Choroid plexus epithelial cell (primary cell): Measurements from ENCODE around the gene SYNE2.

Experiments
- DNase-seq: peaks from one replicate; pipeline ENCODE4 v3.0.0-alpha.2; 2010; ENCODE audit warnings: low read depth
- H3K4me3 ChIP-seq: 2 replicates; pipeline ENCODE4 v1.5.1; 2011; ENCODE audit warnings: low read depth, mild to moderate bottlenecking, control low read depth, low read length, moderate library complexity
- CTCF ChIP-seq: conservative IDR thresholded peaks from 2 replicates; pipeline ENCODE4 v1.5.1; 2011; ENCODE audit warnings: low read depth, mild to moderate bottlenecking, control low read depth, inconsistent platforms, low read length, moderate library complexity

Gene SYNE2

GRCh38 chr14:64147126-64147790 lies 294.5 kb downstream of the SYNE2 start:
- TF ChIP-seq CTCF: no peak
- peak; percentile 76 for DNase-seq

GRCh38 chr14:64149921-64150320 lies 297.1 kb downstream of the SYNE2 start:
- no peak for DNase-seq
- H3K4me3 ChIP-seq: no peak overlapping the region
- no peak for TF ChIP-seq CTCF

More at GRCh38 chr14:64147126-64147790, 294.5 kb downstream of the SYNE2 start:
- no peak overlapping the region for H3K4me3 ChIP-seq

- H3K4me3 ChIP-seq: no peak overlapping the region
- no peak for DNase-seq
- TF ChIP-seq CTCF: no peak
These were observed 305.8 kb downstream of the SYNE2 start for GRCh38 chr14:64158608-64159007.

GRCh38 chr14:64159588-64159987 lies 306.8 kb downstream of the SYNE2 start:
- TF ChIP-seq CTCF: peak; percentile 21

GRCh38 chr14:64170181-64170580 lies 317.4 kb downstream of the SYNE2 start:
- H3K4me3 ChIP-seq: no peak overlapping the region
- no peak for DNase-seq
- TF ChIP-seq CTCF: no peak

More at GRCh38 chr14:64159588-64159987, 306.8 kb downstream of the SYNE2 start:
- no peak for DNase-seq
- H3K4me3 ChIP-seq: no peak overlapping the region

GRCh38 chr14:64174922-64175782 lies 322.3 kb downstream of the SYNE2 start:
- no peak for DNase-seq
- no peak overlapping the region for H3K4me3 ChIP-seq
- TF ChIP-seq CTCF: no peak

- TF ChIP-seq CTCF: no peak
- DNase-seq: no peak
- no peak overlapping the region for H3K4me3 ChIP-seq
These were observed 323.5 kb downstream of the SYNE2 start for GRCh38 chr14:64176330-64176729.
